ENCODE data around the gene TSPAN5.

GRCh38 chr4:98519268-98519977 lies 139.0 kb downstream of the TSPAN5 start:
- TF ChIP-seq POLR2AphosphoS5 (IDR thresholded peaks at IDR 0.05; ENCODE audit: low read depth, low read length) = no peak
- TF ChIP-seq SPI1 (IDR thresholded peaks at IDR 0.05; ENCODE audit: low read depth, low read length) = no peak
- no peak for TF ChIP-seq POLR2A (IDR thresholded peaks at IDR 0.05; ENCODE audit: low read depth, low read length)
- no peak for TF ChIP-seq TAF1 (IDR thresholded peaks at IDR 0.05; ENCODE audit: low read depth, low read length)
